Astrocyte (in vitro differentiated cells and primary cell): ENCODE measurements around the gene GNAI3. TPM values are rescaled to one million over a fixed set of nuclear protein-coding genes. Genes with fewer than 3 reads are reported as not detected.

Source experiments
- DNase-seq: peaks from one replicate; pipeline ENCODE4 v3.0.0-alpha.2; 2010; ENCODE audit warnings: low read depth
- FAIRE-seq: peaks from 2 replicates; lab custom pipeline; 2011; peaks lifted over from hg19 to GRCh38; lab: Jason Lieb, UNC
- H2AFZ ChIP-seq: 2 replicates; pipeline ENCODE4 v1.6.0; 2012; ENCODE audit warnings: low read depth, low read length, inconsistent platforms
- H3K27ac ChIP-seq: 2 replicates; pipeline ENCODE4 v1.5.1; 2011; ENCODE audit warnings: low read depth, low read length, inconsistent platforms
- H3K27me3 ChIP-seq: 2 replicates; pipeline ENCODE4 v1.6.0; 2011; ENCODE audit warnings: low read length, inconsistent platforms; ENCODE audit not compliant: insufficient read depth
- H3K36me3 ChIP-seq: 2 replicates; pipeline ENCODE4 v1.5.1; 2011; ENCODE audit warnings: low read length, inconsistent platforms; ENCODE audit not compliant: insufficient read depth
- H3K4me1 ChIP-seq: 2 replicates; pipeline ENCODE4 v1.5.1; 2011; ENCODE audit warnings: low read length, inconsistent platforms; ENCODE audit not compliant: insufficient read depth
- H3K4me2 ChIP-seq: 2 replicates; pipeline ENCODE4 v1.6.0; 2012; ENCODE audit warnings: low read length, inconsistent platforms
- H3K4me3 ChIP-seq: 2 replicates; pipeline ENCODE4 v1.5.1; 2011; ENCODE audit warnings: low read depth, mild to moderate bottlenecking, low read length, inconsistent platforms; ENCODE audit not compliant: insufficient read depth
- H3K79me2 ChIP-seq: 2 replicates; pipeline ENCODE4 v1.6.0; 2012; ENCODE audit warnings: mild to moderate bottlenecking, low read length, inconsistent platforms; ENCODE audit not compliant: insufficient read depth
- H3K9ac ChIP-seq: 2 replicates; pipeline ENCODE4 v1.6.0; 2012; ENCODE audit warnings: mild to moderate bottlenecking, low read length, inconsistent platforms
- H3K9me3 ChIP-seq: 2 replicates; pipeline ENCODE4 v1.5.1; 2012; ENCODE audit warnings: low read depth, mild to moderate bottlenecking, low read length, inconsistent platforms; ENCODE audit not compliant: insufficient read depth
- H4K20me1 ChIP-seq: 2 replicates; pipeline ENCODE4 v1.6.0; 2012; ENCODE audit warnings: low read length, inconsistent platforms; ENCODE audit not compliant: insufficient read depth
- H3K27ac Mint-ChIP-seq: one replicate; pipeline ENCODE4 v1.8.0; 2021; ENCODE audit warnings: mild to moderate bottlenecking, mixed read lengths; ENCODE audit not compliant: unreplicated experiment
- H3K27me3 Mint-ChIP-seq: one replicate; pipeline ENCODE4 v1.8.0; 2021; ENCODE audit warnings: low read depth, mixed read lengths; ENCODE audit not compliant: unreplicated experiment
- H3K36me3 Mint-ChIP-seq: one replicate; pipeline ENCODE4 v1.8.0; 2021; ENCODE audit warnings: low read depth, mixed read lengths; ENCODE audit not compliant: unreplicated experiment
- H3K4me1 Mint-ChIP-seq: one replicate; pipeline ENCODE4 v1.8.0; 2021; ENCODE audit warnings: low read depth, mixed read lengths; ENCODE audit not compliant: unreplicated experiment
- H3K4me3 Mint-ChIP-seq: one replicate; pipeline ENCODE4 v1.8.0; 2021; ENCODE audit warnings: mild to moderate bottlenecking, moderate library complexity, mixed read lengths; ENCODE audit not compliant: unreplicated experiment
- H3K9me3 Mint-ChIP-seq: one replicate; pipeline ENCODE4 v1.8.0; 2021; ENCODE audit warnings: mild to moderate bottlenecking, mixed read lengths; ENCODE audit not compliant: unreplicated experiment
- EZH2 ChIP-seq: IDR thresholded peaks from 2 replicates; pipeline ENCODE4 v1.6.1; 2012; ENCODE audit warnings: mild to moderate bottlenecking, low read length, inconsistent platforms; ENCODE audit not compliant: insufficient read depth
- total RNA-seq: library from RNA; stranded (reverse); gene quantifications from 2 replicates; pipeline ENCODE4 v1.2.1, GENCODE V29; 2021
- TF ChIP-seq, protein P1 (sequence below): IDR thresholded peaks from 2 replicates; pipeline ENCODE4 v1.5.1; 2011; ENCODE audit warnings: low read depth, mild to moderate bottlenecking, inconsistent platforms, low read length, moderate library complexity; ENCODE audit not compliant: insufficient read depth

GNAI3 gene
- total RNA-seq, 1 donor from 2014 or later: 16.1 TPM

DNA sequence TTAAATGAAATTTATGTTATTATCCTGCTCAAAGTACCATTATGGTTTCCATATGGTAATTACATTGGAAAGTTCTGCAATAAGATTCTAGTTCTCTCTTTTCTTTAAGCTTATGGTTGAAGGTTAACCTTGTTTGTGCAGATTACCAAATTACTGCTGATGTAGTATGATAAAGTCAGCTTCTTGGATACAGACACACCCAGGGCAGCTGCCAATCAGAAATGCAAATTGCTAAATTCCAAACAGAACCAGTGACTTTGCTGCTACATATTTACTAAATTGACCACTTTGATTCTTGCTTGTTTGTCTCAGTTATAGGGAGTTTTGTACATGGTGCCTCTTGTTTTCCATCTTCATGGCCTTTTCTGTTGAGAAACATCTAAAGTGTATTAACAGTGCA lies 44.5 kb downstream of the GNAI3 start:
- Mint-ChIP-seq H3K27me3 (no peaks in the 10 kb centered on the region), H3K27ac (no peak overlapping the region), H3K4me3 (no peak overlapping the region), H3K4me1 (peaks cover 16% of the 10 kb centered on the region), H3K36me3 (peaks cover 14% of the 10 kb centered on the region), H3K9me3 (no peaks in the 10 kb centered on the region)
- Histone ChIP-seq H3K79me2 (peaks cover 3% of the 10 kb centered on the region), H3K4me1 (peaks cover 12% of the 10 kb centered on the region), H3K9ac (no peak overlapping the region), H3K27me3 (no peaks in the 10 kb centered on the region), H3K4me3 (no peak overlapping the region), H2AFZ (no peak overlapping the region), H4K20me1 (peaks cover 8% of the 10 kb centered on the region), H3K36me3 (peaks cover 33% of the 10 kb centered on the region), H3K9me3 (no peaks in the 10 kb centered on the region), H3K27ac (no peak overlapping the region), H3K4me2 (no peak overlapping the region)
- DNase-seq: no peak
- no peak for TF ChIP-seq EZH2
- TF ChIP-seq, protein P1, sequence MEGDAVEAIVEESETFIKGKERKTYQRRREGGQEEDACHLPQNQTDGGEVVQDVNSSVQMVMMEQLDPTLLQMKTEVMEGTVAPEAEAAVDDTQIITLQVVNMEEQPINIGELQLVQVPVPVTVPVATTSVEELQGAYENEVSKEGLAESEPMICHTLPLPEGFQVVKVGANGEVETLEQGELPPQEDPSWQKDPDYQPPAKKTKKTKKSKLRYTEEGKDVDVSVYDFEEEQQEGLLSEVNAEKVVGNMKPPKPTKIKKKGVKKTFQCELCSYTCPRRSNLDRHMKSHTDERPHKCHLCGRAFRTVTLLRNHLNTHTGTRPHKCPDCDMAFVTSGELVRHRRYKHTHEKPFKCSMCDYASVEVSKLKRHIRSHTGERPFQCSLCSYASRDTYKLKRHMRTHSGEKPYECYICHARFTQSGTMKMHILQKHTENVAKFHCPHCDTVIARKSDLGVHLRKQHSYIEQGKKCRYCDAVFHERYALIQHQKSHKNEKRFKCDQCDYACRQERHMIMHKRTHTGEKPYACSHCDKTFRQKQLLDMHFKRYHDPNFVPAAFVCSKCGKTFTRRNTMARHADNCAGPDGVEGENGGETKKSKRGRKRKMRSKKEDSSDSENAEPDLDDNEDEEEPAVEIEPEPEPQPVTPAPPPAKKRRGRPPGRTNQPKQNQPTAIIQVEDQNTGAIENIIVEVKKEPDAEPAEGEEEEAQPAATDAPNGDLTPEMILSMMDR: no peak
- FAIRE-seq: no peak

GRCh38 chr1:109595531-109595930 lies 47.1 kb downstream of the GNAI3 start:
- H3K79me2 ChIP-seq: peaks cover 3% of the 10 kb centered on the region
- H3K27me3 ChIP-seq: no peaks in the 10 kb centered on the region
- no peak overlapping the region for H3K4me3 ChIP-seq
- no peaks in the 10 kb centered on the region for H3K27me3 Mint-ChIP-seq
- no peaks in the 10 kb centered on the region for H3K9me3 Mint-ChIP-seq
- peaks cover 12% of the 10 kb centered on the region for H3K4me1 ChIP-seq
- peaks cover 20% of the 10 kb centered on the region for H3K4me1 Mint-ChIP-seq
- H3K9me3 ChIP-seq: no peaks in the 10 kb centered on the region
- peaks cover 29% of the 10 kb centered on the region for H3K36me3 ChIP-seq
- peak overlapping the region; percentile 45 for H3K9ac ChIP-seq
- TF ChIP-seq, protein P1: no peak
- no peak for TF ChIP-seq EZH2
- peak; percentile 36 for DNase-seq
- peaks cover 3% of the 10 kb centered on the region for H4K20me1 ChIP-seq
- peak overlapping the region; percentile 34 for H3K27ac Mint-ChIP-seq
- H3K4me3 Mint-ChIP-seq: no peak overlapping the region
- no peak for FAIRE-seq
- H3K27ac ChIP-seq: peak overlapping the region; percentile 49
- no peak overlapping the region for H2AFZ ChIP-seq
- peaks cover 9% of the 10 kb centered on the region for H3K36me3 Mint-ChIP-seq
- H3K4me2 ChIP-seq: peak overlapping the region; percentile 46

DNA sequence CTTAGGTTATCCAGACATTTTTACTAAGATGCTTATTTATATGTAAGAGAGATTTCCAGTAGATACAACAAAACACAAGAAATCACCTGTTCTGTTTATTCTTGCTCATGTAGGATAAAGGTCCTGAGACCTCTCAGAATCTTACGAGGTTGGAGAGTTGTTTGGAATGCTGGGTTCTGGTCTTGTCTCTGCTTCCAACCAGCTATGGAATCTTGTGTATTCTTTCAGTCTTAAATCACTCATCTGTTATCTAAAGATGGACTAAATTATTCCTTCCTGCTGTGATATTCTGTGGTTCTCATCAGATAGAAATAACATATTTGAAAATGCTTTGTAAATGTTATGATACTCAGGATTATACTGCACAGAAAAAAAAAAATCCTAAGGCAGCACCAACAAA lies 49.7 kb downstream of the GNAI3 start:
- Mint-ChIP-seq H3K27ac (no peak overlapping the region), H3K4me3 (no peak overlapping the region), H3K9me3 (no peaks in the 10 kb centered on the region), H3K36me3 (peaks cover 9% of the 10 kb centered on the region), H3K27me3 (no peaks in the 10 kb centered on the region), H3K4me1 (peaks cover 20% of the 10 kb centered on the region)
- Histone ChIP-seq H3K79me2 (peaks cover 3% of the 10 kb centered on the region), H3K9me3 (no peaks in the 10 kb centered on the region), H3K36me3 (peaks cover 16% of the 10 kb centered on the region), H4K20me1 (no peaks in the 10 kb centered on the region), H3K4me1 (peaks cover 12% of the 10 kb centered on the region), H2AFZ (no peak overlapping the region), H3K27me3 (no peaks in the 10 kb centered on the region), H3K4me3 (no peak overlapping the region), H3K4me2 (no peak overlapping the region), H3K27ac (no peak overlapping the region), H3K9ac (no peak overlapping the region)
- FAIRE-seq: no peak
- TF ChIP-seq EZH2: no peak
- TF ChIP-seq, protein P1: no peak
- DNase-seq: no peak
